Measurements from ENCODE around the gene LAP3. TPM values are rescaled to one million over a fixed set of nuclear protein-coding genes. Genes with fewer than 3 reads are reported as not detected.

LAP3 gene
- total RNA-seq, 6 donors from 2014 or later = 70.0 to 116 (median 94.3) TPM

- DNase-seq = no peak
Observed at GRCh38 chr4:17597517-17597916, 20.5 kb downstream of the LAP3 start.

GRCh38 chr4:17599826-17600225 is 22.8 kb downstream of the LAP3 start:
- no peak for TF ChIP-seq EP300 (IDR thresholded peaks at IDR 0.05)
- TF ChIP-seq POLR2AphosphoS5 (IDR thresholded peaks at IDR 0.05) = no peak
- no peak for TF ChIP-seq CTCF (IDR thresholded peaks at IDR 0.05)
- no peak for TF ChIP-seq POLR2A (IDR thresholded peaks at IDR 0.05)
- ATAC-seq (ENCODE audit: low FRiP score in 2 of 2) (no peak), DNase-seq (no peak)
- peak overlapping the region in 1 of 4 donors; percentile 48 for H3K27ac ChIP-seq
- peaks cover 47 to 95% (median 72%) of the 10 kb centered on the region in 4 donors for H3K36me3 ChIP-seq
- no peak overlapping the region for H3K4me3 ChIP-seq
- no peaks in the 10 kb centered on the region for H3K27me3 ChIP-seq
- 87 to 100% methylated on average over 1 of the region's 1 CpG for WGBS, 2 donors
- H3K9me3 ChIP-seq = no peaks in the 10 kb centered on the region
- no peaks in the 10 kb centered on the region for H3K4me1 ChIP-seq

More at GRCh38 chr4:17597517-17597916, 20.5 kb downstream of the LAP3 start:
- H3K36me3 ChIP-seq = peaks cover 55 to 98% (median 77%) of the 10 kb centered on the region in 4 donors
- ATAC-seq (ENCODE audit: low FRiP score in 2 of 2) = no peak
- no peaks in the 10 kb centered on the region for H3K4me1 ChIP-seq
- no peak for TF ChIP-seq CTCF (IDR thresholded peaks at IDR 0.05)
- no peak for TF ChIP-seq POLR2AphosphoS5 (IDR thresholded peaks at IDR 0.05)
- TF ChIP-seq POLR2A (IDR thresholded peaks at IDR 0.05) = no peak
- no peak for TF ChIP-seq EP300 (IDR thresholded peaks at IDR 0.05)
- H3K9me3 ChIP-seq = no peaks in the 10 kb centered on the region
- no peak overlapping the region for H3K4me3 ChIP-seq
- no peaks in the 10 kb centered on the region for H3K27me3 ChIP-seq
- WGBS, 2 donors = 73 to 76% methylated on average over 7 of the region's 7 CpGs
- H3K27ac ChIP-seq = no peak overlapping the region

GRCh38 chr4:17605236-17605635 is 28.2 kb downstream of the LAP3 start:
- ATAC-seq (ENCODE audit: low FRiP score in 2 of 2) (peak in 1 of 2 donors; percentile 10), DNase-seq (no peak)
- no peaks in the 10 kb centered on the region for H3K4me1 ChIP-seq
- H3K9me3 ChIP-seq = no peaks in the 10 kb centered on the region
- peaks cover 35 to 80% (median 64%) of the 10 kb centered on the region in 4 donors for H3K36me3 ChIP-seq
- H3K27me3 ChIP-seq = no peaks in the 10 kb centered on the region
- no peak overlapping the region for H3K4me3 ChIP-seq
- no peak for TF ChIP-seq POLR2A (IDR thresholded peaks at IDR 0.05)
- TF ChIP-seq POLR2AphosphoS5 (IDR thresholded peaks at IDR 0.05) = no peak
- TF ChIP-seq CTCF (IDR thresholded peaks at IDR 0.05) = no peak
- TF ChIP-seq EP300 (IDR thresholded peaks at IDR 0.05) = no peak
- no peak overlapping the region for H3K27ac ChIP-seq
- WGBS, 2 donors = 89 to 90% methylated on average over 3 of the region's 3 CpGs

- H3K9me3 ChIP-seq = no peaks in the 10 kb centered on the region
Observed at GRCh38 chr4:17613761-17614415, 36.9 kb downstream of the LAP3 start.

More at GRCh38 chr4:17613761-17614415, 36.9 kb downstream of the LAP3 start:
- ATAC-seq (ENCODE audit: low FRiP score in 2 of 2) = peak; percentile 73 to 87
- TF ChIP-seq CTCF (IDR thresholded peaks at IDR 0.05) = no peak
- no peak for TF ChIP-seq EP300 (IDR thresholded peaks at IDR 0.05)
- TF ChIP-seq POLR2A (IDR thresholded peaks at IDR 0.05) = no peak
- no peak for TF ChIP-seq POLR2AphosphoS5 (IDR thresholded peaks at IDR 0.05)
- peaks cover 22 to 42% (median 30%) of the 10 kb centered on the region in 4 donors for H3K4me1 ChIP-seq
- peak overlapping the region; percentile 87 to 94 (median 90) for H3K27ac ChIP-seq
- H3K27me3 ChIP-seq = no peaks in the 10 kb centered on the region
- DNase-seq = peak in 1 of 2 donors; percentile 35
- H3K4me3 ChIP-seq = peak overlapping the region; percentile 47 to 99 (median 95)
- peaks cover 0 to 19% (median 9%) of the 10 kb centered on the region in 4 donors for H3K36me3 ChIP-seq
- WGBS, 2 donors = 1% methylated on average over 23 of the region's 23 CpGs

Measured in upper lobe of left lung (tissue), 6 donors.